WI38 (cell line): ENCODE data around the gene SLC9A9.

Source experiments
- H3K4me3 ChIP-seq: 2 replicates; pipeline ENCODE4 v1.5.1; 2011; ENCODE audit warnings: low read depth, mild to moderate bottlenecking, control low read depth, low read length
- CTCF ChIP-seq: IDR thresholded peaks from 2 replicates; pipeline ENCODE4 v1.5.1; 2012; ENCODE audit warnings: low read depth, mild to moderate bottlenecking, control low read depth, low read length

SLC9A9 gene

GRCh38 chr3:143343944-143344343, 504.3 kb downstream of the SLC9A9 start:
- H3K4me3 ChIP-seq = no peak overlapping the region
- no peak for TF ChIP-seq CTCF

GRCh38 chr3:143343031-143343430, 505.2 kb downstream of the SLC9A9 start:
- TF ChIP-seq CTCF = no peak
- no peak overlapping the region for H3K4me3 ChIP-seq

GRCh38 chr3:143339451-143339850, 508.8 kb downstream of the SLC9A9 start:
- TF ChIP-seq CTCF = no peak
- no peak overlapping the region for H3K4me3 ChIP-seq

GRCh38 chr3:143337387-143337786, 510.9 kb downstream of the SLC9A9 start:
- H3K4me3 ChIP-seq = no peak overlapping the region
- no peak for TF ChIP-seq CTCF

GRCh38 chr3:143334231-143334630, 514.0 kb downstream of the SLC9A9 start:
- no peak for TF ChIP-seq CTCF
- H3K4me3 ChIP-seq = no peak overlapping the region

GRCh38 chr3:143333367-143333766, 514.9 kb downstream of the SLC9A9 start:
- no peak overlapping the region for H3K4me3 ChIP-seq
- no peak for TF ChIP-seq CTCF

GRCh38 chr3:143332026-143332425, 516.2 kb downstream of the SLC9A9 start:
- TF ChIP-seq CTCF = no peak
- no peak overlapping the region for H3K4me3 ChIP-seq
